ENCODE data around the gene FMNL2.

- TF ChIP-seq POLR2A (IDR thresholded peaks at IDR 0.05): no peak
- TF ChIP-seq CTCF (IDR thresholded peaks at IDR 0.05): no peak
Observed at GRCh38 chr2:152447897-152448296, 112.9 kb downstream of the FMNL2 start.

Measured in heart left ventricle (tissue), 13 donors.